GM21360 (cell line): ENCODE results near the gene MAP4K5.
"Not testable (repeated sequence)": the region's sequence is repeated elsewhere in the genome, so short reads cannot be mapped to it uniquely, and the experiment has no call there.

Experiments
- ATAC-seq: cut with Tn5 transposase; IDR thresholded peaks from one replicate; pipeline ENCODE4 v1.9.1; 2021; ENCODE audit warnings: mild to moderate bottlenecking, moderate library complexity; ENCODE audit not compliant: unreplicated experiment

The MAP4K5 gene

GRCh38 chr14:50533241-50533705 is 904 bp upstream of the MAP4K5 start:
- no peak for ATAC-seq

- ATAC-seq, result peak; percentile 15
These were observed 521 bp downstream of the MAP4K5 start for GRCh38 chr14:50531595-50532501.

DNA sequence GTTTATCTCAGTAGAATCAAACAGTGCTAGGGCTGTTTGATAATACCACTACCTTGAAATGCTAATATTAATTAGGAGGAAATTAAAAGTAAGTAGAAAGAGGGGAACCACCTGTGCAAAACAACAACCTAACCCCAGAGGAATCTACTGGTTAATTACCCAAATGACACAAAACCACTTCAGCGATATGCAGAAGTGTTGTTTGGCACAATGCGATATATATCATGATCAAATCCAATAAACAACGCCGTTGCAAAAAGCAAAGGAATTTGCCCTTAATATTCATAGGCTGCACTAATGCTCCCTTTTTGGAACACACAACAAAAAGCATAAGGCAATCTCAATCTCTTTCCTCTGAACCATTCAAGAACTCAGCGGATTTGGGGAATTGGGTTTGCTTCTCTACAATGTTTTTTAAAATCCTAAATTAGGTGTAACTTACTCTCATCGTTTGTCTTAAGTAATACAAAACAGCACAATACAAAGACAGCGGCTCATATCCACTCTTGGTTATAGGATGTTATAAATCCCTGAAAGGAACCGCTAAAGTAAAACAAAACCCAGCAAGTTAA is 1.5 kb downstream of the MAP4K5 start:
- ATAC-seq, result no peak

GRCh38 chr14:50530358-50530757 is 2.0 kb downstream of the MAP4K5 start:
- ATAC-seq, result no peak

DNA sequence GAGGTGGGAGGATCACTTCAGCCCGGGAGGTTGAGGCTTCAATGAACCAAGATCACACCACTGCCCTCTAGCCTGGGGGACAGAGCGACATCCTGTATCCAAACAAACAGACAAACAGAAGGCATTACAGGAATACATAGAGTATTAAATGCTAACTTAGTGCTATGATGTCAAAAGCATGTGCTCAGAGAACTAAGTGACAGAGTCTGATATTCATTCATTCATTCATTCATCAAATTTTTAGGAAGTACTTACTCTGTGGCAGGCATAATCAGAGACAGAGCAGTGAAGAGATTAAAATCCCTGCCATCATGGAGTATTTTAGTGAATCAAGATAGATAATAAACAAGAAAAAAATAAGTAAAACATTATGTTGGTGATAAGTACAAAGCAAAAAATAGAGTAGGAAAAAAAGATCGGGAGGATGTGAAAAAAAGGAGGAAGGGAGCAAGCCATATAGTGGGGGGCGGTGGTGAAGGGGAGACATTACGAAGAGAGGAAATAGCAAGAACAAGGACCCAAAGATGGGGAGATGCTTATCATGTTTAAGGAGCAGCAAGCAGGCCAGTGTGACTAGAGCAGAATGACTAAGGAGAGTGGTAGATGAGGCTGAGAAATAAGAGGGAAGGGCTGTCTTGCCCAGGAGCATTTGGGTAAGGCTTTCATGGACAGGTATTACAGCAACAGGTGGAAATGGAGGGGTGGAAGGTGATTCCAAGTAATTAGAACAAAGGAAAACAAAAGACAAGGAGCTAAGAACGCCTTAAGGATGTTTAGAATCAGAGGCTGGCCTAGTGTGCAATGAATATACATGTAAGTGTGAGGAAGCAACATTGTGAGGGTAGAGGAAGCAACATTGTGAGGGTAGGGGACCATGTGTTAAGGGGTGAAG is 2.8 kb downstream of the MAP4K5 start:
- no peak for ATAC-seq

DNA sequence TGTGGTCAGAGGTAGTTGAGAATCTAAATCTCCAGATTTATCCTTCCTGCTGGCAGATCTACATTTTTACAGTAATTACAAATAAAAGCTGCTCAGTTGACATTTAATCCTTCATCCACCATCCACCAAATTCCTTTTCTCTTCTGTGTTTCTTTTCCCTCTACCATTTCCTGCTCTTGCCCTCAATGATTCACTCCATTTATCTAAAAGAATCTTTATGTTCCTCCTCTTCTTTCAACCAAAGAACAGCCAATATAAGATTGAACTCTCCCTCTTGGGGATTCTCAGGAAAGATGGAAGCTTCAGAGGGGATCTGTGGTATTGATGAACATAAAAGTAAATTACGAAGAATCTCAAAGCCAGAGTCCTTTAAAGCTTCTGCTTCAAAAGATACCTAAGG is 4.4 kb downstream of the MAP4K5 start:
- no peak for ATAC-seq

DNA sequence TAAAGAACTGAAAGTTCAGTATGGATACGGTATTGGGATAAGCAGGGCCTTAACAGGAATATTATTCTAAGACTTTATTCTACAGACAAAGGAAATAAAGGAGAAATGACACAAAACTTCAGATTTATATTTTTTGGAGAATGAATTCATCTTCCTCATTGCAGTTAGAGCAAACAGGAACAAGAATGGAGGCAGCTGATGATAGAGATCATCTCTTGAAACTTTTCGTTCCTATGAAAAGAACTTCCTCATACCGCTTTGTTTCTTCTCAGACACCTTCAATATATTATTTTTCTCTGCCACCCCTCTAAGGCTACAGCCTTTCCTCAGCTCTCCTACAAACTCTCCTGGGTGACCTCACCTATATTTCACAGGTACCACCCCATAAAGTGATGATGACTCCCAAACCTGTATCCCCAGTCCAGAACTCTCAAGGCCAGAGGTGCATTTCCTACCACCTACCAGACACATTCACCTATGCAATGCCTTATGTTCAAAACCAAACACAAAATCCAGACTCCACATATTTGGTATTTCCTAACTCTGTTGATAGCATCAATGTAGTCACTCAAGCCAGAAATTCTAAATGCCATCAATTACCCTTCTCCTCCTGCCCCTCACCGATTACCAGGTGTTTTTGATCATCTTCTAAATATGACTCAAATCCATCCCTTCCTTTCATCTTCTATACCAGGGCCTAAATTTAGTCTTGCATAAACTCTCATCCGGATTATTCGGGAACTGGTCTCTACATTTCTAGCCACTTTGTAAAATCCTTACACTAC is 7.4 kb downstream of the MAP4K5 start:
- no peak for ATAC-seq

DNA sequence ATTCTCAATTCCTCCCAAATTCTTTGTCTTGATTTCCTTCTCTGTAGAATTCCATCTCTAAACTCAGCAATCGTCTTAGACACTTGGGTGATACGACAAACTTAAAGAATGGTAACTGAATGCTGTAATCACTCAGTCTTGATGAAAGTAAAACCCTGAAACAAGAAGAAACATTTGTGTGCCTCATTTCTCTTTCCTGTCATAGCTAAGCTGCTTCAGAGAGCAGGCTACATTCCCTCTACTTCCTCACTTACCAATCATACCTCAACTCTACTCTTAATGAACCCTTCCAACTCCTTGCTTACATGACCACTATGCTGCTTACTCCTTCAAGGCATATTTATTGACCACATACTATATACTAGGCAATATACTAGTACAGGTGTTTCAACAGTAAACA is 8.3 kb downstream of the MAP4K5 start:
- no peak for ATAC-seq

- ATAC-seq, result no peak
These were observed 8.9 kb downstream of the MAP4K5 start for GRCh38 chr14:50523271-50524041.

GRCh38 chr14:50521912-50522341 is 10.4 kb downstream of the MAP4K5 start:
- peak; percentile 41 for ATAC-seq

DNA sequence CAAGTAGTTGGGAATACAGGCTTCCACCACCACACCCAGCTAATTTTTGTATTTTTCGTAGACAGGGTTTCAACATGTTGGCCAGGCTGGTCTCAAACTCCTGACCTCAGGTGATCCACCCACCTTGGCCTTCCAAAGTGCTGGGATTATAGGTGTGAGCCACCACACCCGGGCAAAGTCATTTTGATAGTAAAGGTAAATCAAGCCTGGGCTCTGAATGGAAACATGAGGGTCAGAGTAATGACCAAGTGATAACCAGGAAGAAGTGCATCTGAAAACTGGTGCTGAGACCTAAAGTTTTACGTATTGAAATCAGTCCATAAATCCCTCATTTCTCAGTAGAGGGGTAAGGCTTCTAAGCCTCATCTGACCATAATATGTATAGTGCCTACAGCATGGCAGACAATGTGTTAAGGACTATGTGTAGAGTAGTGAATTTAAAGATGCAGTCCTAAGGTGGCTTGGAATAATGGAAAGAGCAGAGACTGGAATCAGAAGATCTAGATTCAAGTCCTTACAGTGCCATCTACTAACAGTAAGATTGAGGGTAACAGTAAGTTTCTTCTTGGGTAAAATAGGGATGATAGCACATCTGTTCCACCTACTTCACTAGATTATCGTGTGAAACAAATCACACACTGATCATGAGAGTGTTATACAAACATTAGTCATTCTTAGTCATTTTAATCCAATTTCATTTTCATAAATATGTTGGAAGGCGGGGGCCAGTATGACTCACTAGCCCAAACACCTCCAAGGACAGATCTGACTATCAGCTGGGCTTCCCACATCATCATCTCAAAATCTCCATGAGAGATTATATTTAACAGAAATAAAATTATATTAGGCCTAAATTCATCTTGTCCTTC is 11.2 kb downstream of the MAP4K5 start:
- ATAC-seq, result peak; percentile 69

- no peak for ATAC-seq
These were observed 16.3 kb downstream of the MAP4K5 start for GRCh38 chr14:50516091-50516490.

DNA sequence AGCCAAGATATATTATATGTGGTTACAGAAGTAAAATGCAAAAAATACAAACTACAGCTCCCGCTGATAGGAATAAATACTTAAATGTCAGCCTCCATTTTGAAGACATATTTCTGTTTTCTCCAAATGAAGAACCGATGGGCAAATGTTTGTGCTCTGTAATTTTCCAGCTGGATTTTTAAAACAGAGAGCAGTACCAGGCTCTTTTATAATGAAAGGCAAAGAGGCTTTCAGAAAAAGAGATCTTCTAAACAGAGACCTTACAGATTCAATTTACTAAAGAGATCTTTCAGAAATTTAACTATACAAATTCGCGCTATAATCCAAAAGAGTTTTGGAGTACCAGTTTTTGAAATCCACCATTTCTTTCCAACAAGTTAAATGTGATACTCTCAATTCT is 19.9 kb downstream of the MAP4K5 start:
- ATAC-seq, result no peak

- ATAC-seq, result no peak
These were observed 22.2 kb downstream of the MAP4K5 start for GRCh38 chr14:50510157-50510556.

DNA sequence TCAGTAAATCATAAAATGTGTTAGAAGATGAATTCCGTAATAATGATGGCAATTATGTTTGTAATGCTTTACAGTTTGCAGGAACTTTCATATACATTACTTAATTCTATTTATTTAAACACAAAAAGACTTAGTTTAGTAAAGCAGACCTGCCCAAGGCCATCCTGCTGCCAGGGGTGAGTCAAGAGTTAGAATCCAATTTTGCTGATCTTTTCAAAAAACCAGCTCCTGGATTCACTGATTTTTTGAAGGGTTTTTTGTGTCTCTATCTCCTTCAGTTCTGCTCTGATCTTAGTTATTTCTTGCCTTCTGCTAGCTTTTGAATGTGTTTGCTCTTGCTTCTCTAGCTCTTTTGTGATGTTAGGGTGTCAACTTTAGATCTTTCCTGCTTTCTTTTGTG is 25.3 kb downstream of the MAP4K5 start:
- ATAC-seq, result not testable (repeated sequence)

- ATAC-seq, result no peak
These were observed 30.7 kb downstream of the MAP4K5 start for GRCh38 chr14:50501642-50502041.

- ATAC-seq, result no peak
These were observed 35.0 kb downstream of the MAP4K5 start for GRCh38 chr14:50497351-50497750.

GRCh38 chr14:50489851-50490250 is 42.5 kb downstream of the MAP4K5 start:
- no peak for ATAC-seq

- ATAC-seq, result no peak
These were observed 43.8 kb downstream of the MAP4K5 start for GRCh38 chr14:50488521-50488920.
